HUDEP-2 (cell line): ENCODE results near the gene PGM5.

Experiments used
- DNase-seq, 76 experiments: peaks; one replicate each; lab custom pipeline; 2025; ENCODE audit not compliant: unreplicated experiment in 76 of 76; lab: John Stamatoyannopoulos, UW

The PGM5 gene

DNA sequence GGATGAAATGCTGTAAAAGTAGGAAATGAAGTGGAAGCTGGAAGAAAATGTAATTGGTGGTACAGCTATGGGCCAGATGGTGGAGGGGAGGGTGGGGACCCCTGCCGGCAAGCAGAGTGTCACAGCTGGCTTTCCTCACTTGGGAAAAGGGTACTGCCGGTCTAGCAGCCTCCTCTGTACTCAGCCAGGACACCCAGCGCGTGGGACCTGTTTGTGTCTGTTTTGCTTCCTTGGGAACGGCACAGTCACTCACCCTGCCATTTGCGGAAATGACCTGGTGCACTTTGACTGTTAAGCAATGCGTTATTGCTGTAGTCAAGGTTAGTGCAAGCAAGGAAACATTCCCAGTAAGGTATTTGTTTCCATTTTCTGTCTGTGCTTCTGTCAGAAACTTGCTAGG lies 174.2 kb downstream of the PGM5 start:
- no peak for DNase-seq

DNA sequence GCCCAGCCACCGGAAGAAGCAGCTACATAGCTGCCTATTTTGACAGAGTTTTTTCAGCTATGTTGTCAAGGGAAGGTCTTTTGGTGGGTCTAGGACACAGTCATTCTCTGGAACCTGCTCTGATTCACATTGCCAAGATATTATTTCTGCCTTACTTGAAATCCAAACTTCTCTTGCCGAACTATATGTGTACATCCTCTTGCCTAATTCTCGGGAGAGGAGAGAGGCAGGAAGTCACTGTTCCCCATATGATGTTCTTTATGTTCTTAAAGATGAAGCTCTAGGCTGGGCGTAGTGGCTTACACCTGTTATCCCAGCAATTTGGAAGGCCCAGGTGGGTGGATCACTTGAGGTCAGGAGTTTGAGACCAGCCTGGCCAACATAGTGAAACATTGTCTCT lies 175.7 kb downstream of the PGM5 start:
- DNase-seq = no peak

DNA sequence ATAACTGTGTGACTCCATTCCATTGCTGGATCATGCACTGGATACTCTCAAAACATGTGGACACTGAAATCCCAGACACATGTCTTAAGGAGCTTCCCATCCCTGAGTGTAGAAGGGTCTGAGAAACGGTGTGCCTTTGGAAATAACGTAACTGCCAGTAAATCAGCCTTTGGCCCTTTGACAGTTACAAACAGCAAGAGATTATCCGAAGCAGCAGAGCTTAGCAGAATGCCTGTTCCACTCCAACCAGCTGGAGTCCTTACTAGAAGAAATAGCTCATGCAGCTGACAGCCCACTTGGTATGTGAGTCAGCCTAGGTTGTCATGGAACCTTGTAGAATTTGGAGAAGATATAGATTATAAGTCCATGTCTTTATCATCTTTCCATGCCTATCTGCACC lies 177.3 kb downstream of the PGM5 start:
- DNase-seq = no peak

DNA sequence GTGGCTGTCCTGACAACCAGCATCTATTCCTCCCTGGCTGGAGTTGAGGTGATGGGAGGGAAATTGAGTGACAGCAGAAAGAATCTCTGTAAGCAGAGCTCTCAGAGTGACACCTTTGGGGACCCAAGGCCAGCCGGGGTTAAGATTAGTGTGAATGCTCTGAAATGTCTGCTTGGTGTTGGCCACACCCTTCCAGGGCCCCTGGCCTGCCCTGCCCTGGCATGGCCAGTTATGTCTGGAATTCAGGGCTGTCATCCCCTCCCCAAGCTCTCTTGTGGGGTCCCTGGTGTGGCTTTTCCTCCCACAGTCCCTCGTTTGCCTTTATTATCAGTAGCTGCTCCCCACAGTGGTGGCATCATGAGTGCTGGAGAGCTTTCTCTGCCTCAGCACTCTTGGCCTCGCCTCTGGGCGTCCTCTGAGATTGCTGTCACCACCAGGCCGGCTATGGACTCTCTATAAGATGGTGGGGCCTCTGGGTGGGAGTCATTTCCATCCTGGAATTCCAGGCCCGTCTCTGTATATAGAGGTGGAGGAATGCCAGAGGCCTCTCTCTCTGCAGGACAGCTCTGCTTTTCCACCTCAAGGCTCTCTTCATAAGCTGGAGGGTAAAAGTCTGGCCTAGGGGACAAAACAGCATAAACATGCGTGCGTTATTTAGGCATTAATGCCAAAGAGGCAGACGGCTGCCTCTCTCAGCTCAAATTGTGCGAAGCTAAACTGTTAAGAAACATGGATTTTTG lies 180.6 kb downstream of the PGM5 start:
- DNase-seq = no peak

DNA sequence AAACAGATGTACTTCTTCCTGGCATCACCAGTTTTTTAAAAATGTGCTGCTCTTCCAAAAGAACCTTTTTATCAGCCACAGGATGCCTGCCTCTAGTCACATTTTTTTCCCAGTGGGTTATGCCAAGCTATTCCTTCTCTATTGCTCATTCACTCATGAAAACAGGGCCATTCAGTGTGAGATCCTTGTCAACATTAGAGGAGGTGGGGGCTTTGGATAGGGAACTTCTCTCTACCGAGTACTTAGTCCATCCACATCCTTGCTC lies 181.1 kb downstream of the PGM5 start:
- DNase-seq = no peak

DNA sequence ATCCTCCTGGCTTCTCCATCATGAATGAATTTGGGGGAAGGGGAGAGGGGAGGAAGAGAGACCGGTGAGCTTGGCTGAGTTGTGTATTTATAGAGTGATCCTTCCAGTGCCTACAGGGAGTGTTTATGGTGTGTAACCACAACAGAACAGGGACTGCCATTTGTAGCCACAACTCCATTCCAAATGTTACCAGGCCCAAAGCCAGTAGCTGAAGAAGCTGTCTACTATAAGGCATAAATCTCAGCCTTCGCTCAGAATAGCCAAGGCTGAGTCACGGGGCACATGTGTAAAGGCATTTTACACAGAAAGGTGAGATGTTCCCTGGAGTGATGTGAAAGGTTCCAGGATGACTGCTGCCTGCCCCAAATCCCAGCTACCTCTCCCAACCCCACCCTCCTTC lies 181.8 kb downstream of the PGM5 start:
- no peak for DNase-seq

DNA sequence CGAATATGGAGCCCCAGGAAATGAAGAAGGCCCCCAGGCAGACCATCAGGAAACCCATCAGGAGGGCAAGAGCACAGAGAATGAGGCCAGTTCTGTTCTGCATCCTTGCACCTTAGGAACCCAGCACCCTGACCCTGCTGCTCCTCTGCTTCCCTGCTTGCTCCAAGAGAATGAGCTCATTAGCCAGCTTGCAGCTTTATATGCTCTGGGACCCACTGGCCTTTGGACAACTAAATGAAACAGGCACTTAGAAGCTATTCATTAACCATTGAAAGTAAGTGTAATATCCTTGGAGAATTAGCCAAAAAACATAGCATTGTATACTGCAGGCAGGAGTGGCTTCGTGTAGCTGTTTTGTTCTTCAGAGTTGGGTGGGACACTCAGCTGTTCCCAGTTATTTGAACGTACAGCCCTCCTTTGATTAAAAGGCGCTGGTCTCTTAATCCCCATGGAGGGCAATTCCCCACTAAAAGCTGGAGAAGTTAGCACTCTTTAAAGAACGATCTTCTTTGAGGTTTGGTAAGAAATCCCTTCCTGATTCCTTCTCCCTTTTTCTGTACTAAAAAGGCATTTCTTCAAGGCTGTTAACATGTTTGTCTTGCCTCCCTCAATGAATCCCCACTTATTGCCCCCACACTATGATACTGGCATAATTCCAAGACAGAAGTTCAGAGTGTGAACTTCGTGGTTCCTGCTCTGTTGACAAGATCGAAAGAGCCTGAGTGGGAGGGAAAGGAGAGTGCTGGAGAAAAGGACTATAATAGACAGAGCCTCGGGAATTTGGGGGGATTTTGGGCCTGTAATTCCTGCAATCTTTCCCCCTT lies 184.5 kb downstream of the PGM5 start, which contains the start of gene TMEM252:
Gene TMEM252 (minus strand): TSS at position 172 of the 824 bp plus-strand sequence. CDS start 69 bp downstream, at position 103.
- DNase-seq = no peak

DNA sequence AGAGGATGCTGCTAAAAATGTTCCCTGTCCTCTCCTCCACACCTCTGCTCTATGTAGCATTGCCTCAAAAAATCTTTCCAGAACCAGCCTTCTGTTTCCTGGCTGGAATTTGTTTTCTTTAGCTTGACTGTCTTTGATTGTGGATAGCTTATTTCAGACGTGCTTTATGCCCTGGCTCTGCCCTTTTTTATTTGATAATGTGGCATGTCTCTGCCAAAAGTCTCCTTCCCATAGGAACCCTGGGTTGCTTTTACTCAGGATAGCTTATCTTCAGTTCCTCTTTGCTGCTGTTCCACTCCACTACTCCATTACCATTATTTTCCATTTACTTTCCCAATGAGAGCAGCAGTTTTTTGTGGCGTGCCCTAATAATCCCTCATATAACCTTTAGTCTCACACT lies 185.2 kb downstream of the PGM5 start:
- DNase-seq = no peak

DNA sequence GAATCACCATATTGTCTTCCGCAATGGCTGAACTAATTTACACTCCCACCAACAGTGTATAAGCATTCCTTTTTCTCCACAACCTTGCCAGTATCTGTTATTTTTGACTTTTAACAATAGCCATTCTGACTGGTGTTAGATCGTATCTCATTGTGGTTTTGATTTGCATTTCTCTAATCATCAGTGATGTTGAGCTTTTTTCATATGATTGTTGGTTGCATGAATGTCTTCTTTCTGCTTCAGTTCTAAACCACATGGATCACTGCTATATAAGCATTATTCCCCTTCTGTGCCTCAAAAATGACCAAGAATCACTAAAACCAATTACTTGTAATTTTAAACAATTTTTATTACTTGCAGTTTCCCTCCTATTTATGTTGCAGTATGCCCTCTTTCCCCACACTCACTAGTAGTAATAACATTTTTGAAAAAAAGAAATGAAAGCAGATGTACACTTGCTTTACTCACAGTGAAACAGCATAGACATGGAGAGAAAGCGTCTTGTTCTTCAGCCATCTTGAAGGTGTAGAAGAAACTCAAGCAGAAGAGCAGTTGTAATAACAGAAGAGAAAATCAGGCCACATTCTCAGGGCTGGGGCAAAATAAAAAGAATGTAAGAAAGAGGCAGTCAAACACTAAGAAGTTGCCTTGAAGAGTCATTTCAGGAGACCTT lies 188.8 kb downstream of the PGM5 start:
- DNase-seq = no peak

DNA sequence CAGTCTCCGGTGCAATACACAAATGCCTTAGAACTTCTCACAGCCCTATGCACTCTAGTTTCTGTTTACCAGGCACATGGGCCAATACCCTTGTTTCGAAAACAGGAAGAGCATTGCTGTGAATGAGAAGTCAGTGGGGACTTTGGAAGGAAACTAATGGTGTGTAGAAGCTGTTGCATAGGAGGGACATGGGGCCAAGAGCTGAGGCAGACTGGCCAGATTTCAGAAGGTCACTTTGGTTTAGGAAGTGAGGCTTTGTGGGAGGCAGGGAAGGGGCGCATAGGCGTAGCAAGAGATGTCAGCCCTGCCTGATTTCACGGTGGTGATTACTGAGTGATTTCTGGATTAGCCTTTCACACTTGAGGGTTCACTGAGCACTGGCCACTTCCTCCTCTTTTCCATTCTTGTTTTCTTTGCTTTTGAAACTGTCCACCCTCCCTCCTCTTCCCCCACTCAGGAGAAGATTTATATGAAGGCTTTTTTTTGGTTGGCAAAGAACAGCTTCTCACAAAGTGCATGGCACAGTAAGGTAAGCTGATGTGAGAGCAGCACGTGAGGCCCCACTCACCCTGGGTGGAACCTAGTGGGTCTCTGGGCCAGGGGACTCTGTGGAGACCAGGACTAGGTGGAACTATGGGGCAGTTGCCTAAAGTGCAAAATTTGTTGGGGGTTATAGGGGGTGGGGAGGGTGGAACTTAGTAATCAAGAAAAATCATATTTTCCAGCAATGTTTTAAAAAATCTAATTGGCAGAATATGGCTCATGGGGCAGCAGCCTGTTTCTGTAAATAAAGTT lies 190.4 kb downstream of the PGM5 start:
- no peak for DNase-seq

DNA sequence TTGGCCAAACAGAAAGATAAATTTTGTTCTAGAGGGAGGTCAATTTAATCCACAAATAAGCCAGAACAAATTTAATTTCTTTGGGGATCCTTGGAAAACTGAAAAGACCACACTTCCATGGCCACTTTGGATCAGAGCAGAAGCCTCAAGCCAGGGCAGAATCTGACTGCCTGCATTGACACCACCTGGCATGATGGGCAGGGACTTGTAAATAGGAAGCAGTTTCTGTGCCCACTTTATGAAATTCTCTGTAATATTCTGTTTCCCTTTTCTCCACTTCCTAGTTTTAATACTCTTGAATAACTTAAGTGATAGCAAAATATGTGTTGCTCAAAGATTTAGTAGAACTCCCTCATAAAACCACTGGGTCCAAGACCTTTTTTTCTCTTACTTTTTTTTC lies 191.0 kb downstream of the PGM5 start:
- no peak for DNase-seq

DNA sequence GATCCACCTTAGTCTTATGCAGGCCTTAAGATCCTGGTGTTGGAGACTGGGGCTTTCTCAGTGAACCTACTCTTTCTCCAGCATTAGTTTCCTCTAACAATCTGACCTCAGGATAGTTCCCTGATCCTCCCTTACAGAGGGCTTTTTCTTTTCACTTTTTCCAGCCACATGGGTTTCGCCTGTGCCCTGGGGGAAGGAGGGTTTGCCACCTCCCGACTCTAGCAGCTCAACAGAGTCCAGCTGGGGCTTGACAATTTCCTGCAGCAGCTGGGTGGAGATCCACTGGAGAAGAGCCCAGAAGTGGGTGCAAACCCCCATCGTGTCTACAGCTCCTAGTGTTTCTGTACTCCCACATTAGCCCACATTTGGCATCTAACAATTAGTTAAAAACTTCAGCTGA lies 191.8 kb downstream of the PGM5 start:
- no peak for DNase-seq

DNA sequence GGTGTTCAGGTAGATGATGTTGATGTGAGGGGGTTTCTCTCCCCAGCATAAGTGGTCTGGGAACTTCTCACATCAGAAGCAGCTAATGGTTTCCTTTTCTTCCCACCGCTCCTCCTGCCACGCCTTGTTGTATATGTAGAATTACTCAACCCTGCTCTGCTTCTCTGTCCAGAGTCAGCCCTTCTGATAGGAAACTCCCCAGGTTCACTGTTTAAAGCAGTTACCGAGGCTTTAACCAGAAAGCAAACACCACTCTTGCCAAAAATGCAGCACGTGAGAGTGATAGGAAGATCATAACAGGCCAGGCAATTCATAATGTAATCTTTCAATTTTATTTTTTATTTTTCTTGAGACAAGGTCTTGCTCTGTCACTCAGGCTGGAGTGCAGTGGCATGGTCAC lies 194.8 kb downstream of the PGM5 start:
- no peak for DNase-seq

DNA sequence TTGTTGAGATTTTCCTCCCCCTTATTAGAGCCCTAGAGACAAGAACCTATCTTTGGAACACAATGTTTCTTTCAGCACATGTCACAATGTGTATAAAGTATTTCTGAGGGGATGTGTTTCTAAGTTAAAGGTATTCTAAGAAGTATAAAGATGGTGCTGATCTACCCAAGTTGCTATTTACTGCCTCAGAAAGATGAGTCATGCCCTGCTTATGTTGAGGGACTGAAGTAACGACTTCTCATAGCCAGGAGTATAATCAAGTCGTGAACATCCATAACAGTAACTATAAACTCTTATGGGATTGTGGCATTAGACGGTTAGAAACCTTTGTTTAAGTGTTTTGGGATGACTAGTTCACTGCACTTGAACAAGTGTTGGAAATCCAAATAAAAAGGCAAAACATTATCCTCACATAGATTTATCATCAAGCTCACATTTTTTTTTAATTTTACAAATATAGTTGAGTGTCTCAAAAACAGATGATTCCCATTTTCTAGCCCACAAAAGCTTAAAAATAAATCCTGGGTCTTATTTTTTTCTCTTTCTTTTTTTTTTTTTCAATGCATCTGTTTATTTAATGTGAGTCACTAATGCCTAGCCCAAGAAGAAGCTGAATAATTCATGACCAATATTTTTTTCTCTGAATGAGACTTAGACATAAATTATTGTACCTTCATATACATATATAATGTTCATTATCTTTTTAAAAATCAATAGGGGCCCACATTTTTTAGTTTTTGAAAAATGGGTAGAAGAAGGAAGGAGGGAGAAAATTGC lies 196.5 kb downstream of the PGM5 start:
- no peak for DNase-seq

DNA sequence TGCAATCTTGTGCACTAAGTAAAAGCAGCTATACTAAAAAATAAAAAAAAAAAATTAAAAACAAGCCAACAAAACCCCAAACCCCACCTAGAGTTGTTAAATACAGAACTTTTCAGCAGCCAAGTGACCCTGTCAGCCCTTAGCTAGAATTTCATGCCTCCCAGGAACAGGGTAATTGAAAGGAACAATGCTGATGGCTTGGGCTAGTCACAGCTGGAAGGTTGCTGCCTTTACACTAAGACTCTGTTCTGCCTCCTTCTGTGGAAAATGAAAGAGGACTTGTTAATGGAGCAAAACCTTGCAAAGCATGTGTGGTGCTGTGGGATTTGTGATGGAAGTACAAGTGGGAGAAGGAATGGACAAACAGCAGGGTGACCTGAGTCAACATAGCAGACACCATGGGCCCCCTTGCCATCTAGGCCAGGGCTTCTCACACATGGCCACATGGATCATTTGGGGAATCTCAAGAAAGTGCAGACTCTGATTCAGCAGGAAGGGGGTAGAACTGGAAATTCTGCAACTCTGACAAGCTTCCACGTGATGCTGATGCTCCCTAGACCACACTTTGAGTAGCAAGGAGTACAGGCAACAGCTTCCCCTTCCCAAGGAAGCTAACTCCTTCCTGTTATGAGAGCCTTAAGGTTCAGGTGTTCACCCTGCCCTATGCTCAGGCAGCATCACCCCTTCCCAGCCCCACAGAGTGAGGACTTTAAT lies 199.2 kb downstream of the PGM5 start:
- no peak for DNase-seq

DNA sequence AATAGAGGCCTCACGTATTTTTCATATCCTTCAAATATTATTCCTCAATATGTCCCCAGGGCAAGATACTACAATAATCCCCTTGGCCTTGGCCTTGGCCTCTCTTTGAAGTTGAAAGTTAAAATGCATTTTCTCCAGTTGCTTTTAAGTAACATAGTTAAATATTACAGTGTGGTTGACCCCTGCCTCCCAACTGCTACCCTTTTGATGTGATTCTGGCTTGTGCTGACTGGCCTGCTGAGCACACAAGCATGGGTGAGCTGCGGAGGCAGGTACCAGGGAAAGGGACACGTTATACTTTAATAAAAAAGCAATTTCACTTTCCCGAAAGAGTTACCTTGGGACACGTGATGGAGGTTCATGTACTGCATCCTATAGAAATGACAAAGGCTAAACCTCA lies 202.1 kb downstream of the PGM5 start:
- DNase-seq = no peak

DNA sequence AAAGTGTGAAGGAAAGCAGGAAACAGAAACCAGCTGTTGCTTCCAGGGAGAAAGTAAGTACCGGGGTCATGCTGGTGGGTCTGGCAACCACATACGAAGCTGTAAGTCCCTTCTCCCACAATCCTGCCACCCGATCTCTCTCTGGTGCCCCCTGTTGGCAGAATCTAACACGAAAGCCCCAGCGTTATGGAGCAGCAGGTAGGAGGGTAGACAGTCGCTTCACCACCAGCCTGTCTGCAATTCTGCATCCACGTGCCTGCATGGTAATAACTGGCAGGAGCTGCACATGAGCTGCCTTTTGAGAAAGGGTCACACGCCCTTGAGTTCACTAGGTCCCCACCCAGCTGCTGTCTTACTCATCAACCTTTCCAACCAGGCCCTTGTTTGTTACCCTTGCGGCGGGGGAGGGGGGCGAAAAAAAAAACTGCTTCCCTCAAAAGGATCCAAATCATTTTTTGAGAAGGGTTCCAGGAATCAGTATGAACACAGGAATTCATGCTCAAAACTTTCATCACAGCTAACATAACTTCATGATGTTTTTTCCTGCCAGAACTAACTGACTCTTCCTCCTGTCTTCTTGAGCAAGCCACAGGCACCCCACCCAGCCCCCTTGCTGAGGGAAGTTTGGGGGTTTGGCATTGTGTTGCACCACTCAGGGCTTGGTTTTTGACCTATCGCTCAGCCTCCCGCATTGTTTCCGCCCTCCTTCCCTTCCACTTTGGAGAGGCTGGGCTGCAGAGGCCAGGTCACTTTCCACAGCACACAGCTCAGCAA lies 203.8 kb downstream of the PGM5 start:
- peak in 53 of 76 experiments; percentile 2 to 65 (median 30) for DNase-seq

DNA sequence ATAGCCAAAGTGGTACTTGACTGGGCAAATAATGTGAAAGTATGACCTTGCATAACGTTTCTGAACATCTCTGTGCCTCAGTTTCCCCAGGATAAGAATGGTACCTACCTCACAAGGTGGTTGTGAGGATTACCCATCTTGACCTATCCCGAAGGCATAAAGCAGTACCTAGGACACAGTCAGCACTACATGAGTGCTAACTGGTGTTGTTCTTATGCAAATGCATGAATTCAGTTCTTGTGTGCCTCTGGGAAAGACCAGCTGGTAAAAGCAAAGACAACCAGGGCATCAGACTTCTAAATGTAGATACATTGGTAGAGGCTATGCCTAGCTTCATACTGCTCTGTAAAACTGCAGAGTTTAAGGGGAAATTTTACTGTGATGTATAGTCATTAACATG lies 206.1 kb downstream of the PGM5 start:
- no peak for DNase-seq

DNA sequence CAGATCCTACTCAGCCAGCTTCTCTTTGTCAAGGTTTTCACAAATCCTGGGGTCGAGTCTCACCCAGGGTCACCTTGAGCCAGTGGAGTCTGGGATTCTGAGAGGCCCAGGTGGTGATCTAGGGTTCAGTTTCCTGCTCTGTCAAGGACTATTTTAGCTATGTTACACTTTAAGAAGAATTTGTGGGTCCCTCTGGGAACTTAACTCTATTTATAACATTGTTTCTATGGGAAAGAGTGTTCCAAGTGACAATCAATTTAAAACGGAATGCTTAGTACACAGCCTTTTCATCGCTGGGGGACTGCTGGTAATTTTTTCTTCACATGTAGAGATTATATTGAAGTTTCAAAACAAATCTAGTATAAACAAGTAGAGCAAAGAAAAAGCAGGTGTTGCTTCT lies 211.2 kb downstream of the PGM5 start:
- no peak for DNase-seq
